ENCODE results near the gene RPE65. TPM values are rescaled to one million over a fixed set of nuclear protein-coding genes. Genes with fewer than 3 reads are reported as not detected.

Gene RPE65
- polyA plus RNA-seq, 3 donors = not detected

DNA sequence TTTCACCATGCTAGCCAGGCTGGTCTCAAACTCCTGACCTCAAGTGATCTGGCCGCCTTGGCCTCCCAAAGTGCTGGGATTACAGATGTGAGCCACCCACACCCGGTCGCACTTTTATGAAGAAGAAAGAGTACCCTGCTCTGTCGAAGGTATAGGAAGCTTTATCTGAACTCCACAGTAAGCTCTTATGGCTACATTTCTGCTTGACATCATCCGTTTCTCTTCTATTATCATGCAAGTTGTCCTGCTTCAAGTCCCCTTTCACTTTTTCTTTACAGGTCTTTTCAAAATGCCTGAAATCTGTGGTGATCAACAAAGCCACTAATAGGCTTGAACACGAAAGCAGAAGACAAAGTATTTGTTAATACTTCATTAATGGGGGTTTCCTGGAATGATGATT lies 4.0 kb downstream of the RPE65 start:
- no peaks in the 10 kb centered on the region for H3K27me3 ChIP-seq (ENCODE audit: control insufficient read depth in 2 of 2, insufficient read depth in 2 of 2, low read length in 2 of 2)
- H3K27ac ChIP-seq (ENCODE audit: low read depth in 1 of 2, low read length in 2 of 2) = no peak overlapping the region
- H3K4me1 ChIP-seq (ENCODE audit: control insufficient read depth in 1 of 2, insufficient read depth in 2 of 2, low read length in 2 of 2) = peaks cover 18 to 22% of the 10 kb centered on the region in 2 donors
- 97% methylated on average over 5 of the region's 6 CpGs for WGBS (ENCODE audit: insufficient coverage)
- no peak overlapping the region for H3K4me2 ChIP-seq (replicated peaks; ENCODE audit: extremely low read depth, low read length, poor library complexity, severe bottlenecking)
- peaks cover 0 to 2% (median 2%) of the 10 kb centered on the region in 3 donors for H3K27me3 Mint-ChIP-seq (ENCODE audit: low read depth in 3 of 3)
- no peak overlapping the region for H2AFZ ChIP-seq (ENCODE audit: insufficient read depth, low read depth, low read length, poor library complexity, severe bottlenecking)
- H3K4me3 ChIP-seq (replicated peaks in 1 of 3; ENCODE audit: low read depth in 2 of 3, low read length in 3 of 3) = no peak overlapping the region
- peaks cover 29% of the 10 kb centered on the region for H3K4me1 Mint-ChIP-seq
- H3K79me2 ChIP-seq (ENCODE audit: insufficient read depth, low read length) = no peaks in the 10 kb centered on the region
- TF ChIP-seq CTCF (IDR thresholded peaks at IDR 0.05) = no peak
- H3K36me3 Mint-ChIP-seq = no peaks in the 10 kb centered on the region
- peaks cover 0 to 4% (median 0%) of the 10 kb centered on the region in 7 donors for H3K9me3 Mint-ChIP-seq
- no peaks in the 10 kb centered on the region for H3K9me3 ChIP-seq (replicated peaks in 1 of 2; ENCODE audit: control insufficient read depth in 1 of 2, insufficient read depth in 1 of 2, low read length in 2 of 2)
- H3K27ac Mint-ChIP-seq = no peak overlapping the region
- intact Hi-C loops (cut with micrococcal nuclease) = loop anchor here in 1 of 2 donors (5.0 kb wide), 1 partner anchor 323 kb away; no protein-coding TSS in a partner anchor
- no peak for DNase-seq
- no peak overlapping the region for H3K4me3 Mint-ChIP-seq
- H3K9ac ChIP-seq (ENCODE audit: insufficient read depth, low read length, poor library complexity, severe bottlenecking) = no peak overlapping the region
- no peaks in the 10 kb centered on the region for H3K36me3 ChIP-seq (replicated peaks in 1 of 2; ENCODE audit: control insufficient read depth in 1 of 2, insufficient read depth in 2 of 2, low read length in 2 of 2)
- no peaks in the 10 kb centered on the region for H4K20me1 ChIP-seq (ENCODE audit: insufficient read depth, low read length)

DNA sequence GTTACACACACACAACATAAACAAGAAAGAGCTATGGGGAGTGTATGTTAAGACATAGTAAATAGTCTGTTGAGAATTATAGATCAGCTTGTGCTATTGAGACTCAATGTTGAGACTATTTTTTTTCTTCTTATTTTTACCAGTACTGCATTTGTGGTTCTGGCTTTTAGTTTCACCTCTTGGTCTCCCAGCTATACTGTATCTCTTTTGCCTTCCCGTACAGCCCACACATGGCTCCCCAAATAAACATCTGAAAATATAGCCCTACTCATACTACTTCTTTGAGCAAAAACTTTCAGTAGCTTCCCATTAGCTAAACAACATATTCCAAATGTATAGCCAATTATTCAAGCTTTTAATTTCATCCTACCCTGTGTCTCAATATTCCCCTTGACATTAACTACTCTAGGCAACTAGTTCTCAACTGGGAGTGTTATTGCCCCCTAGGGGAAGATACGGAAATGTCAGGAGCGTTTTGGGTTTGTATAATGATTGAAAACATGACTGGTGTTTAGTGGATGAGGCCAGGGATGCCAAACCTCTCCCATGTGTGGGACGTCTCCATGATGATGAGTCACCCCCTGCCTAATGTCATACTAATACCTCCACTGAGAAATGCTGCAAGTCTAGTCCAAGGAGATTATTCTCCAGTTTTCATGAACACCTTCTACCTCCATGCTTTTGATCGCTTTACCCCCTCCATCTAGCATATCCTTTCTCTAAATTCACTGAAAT lies 6.8 kb downstream of the RPE65 start:
- peaks cover 0 to 2% (median 2%) of the 10 kb centered on the region in 3 donors for H3K27me3 Mint-ChIP-seq (ENCODE audit: low read depth in 3 of 3)
- intact Hi-C loops (cut with micrococcal nuclease) = loop anchor here in 1 of 2 donors (2.0 kb wide), 1 partner anchor 324 kb away; no protein-coding TSS in a partner anchor
- WGBS (ENCODE audit: insufficient coverage) = 55% methylated on average over 3 of the region's 5 CpGs

More for the DNA sequence above, 6.8 kb downstream of the RPE65 start:
- no peak overlapping the region for H2AFZ ChIP-seq (ENCODE audit: insufficient read depth, low read depth, low read length, poor library complexity, severe bottlenecking)
- H3K4me1 ChIP-seq (ENCODE audit: control insufficient read depth in 1 of 2, insufficient read depth in 2 of 2, low read length in 2 of 2) = peaks cover 9 to 16% of the 10 kb centered on the region in 2 donors
- Mint-ChIP-seq H3K36me3 (no peaks in the 10 kb centered on the region), H3K4me3 (peak overlapping the region in 1 of 2 donors; percentile 59), H3K9me3 (peaks cover 0 to 1% (median 0%) of the 10 kb centered on the region in 7 donors), H3K4me1 (peaks cover 16% of the 10 kb centered on the region), H3K27ac (no peak overlapping the region)
- no peak overlapping the region for H3K27ac ChIP-seq (ENCODE audit: low read depth in 1 of 2, low read length in 2 of 2)
- H3K79me2 ChIP-seq (ENCODE audit: insufficient read depth, low read length) = no peaks in the 10 kb centered on the region
- DNase-seq = peak; percentile 30 to 71 (median 61)
- no peaks in the 10 kb centered on the region for H3K36me3 ChIP-seq (replicated peaks in 1 of 2; ENCODE audit: control insufficient read depth in 1 of 2, insufficient read depth in 2 of 2, low read length in 2 of 2)
- TF ChIP-seq CTCF (IDR thresholded peaks at IDR 0.05) = peak; percentile 88
- no peak overlapping the region for H3K4me2 ChIP-seq (replicated peaks; ENCODE audit: extremely low read depth, low read length, poor library complexity, severe bottlenecking)
- no peak overlapping the region for H3K9ac ChIP-seq (ENCODE audit: insufficient read depth, low read length, poor library complexity, severe bottlenecking)
- no peak overlapping the region for H3K4me3 ChIP-seq (replicated peaks in 1 of 3; ENCODE audit: low read depth in 2 of 3, low read length in 3 of 3)
- no peaks in the 10 kb centered on the region for H3K27me3 ChIP-seq (ENCODE audit: control insufficient read depth in 2 of 2, insufficient read depth in 2 of 2, low read length in 2 of 2)
- H3K9me3 ChIP-seq (replicated peaks in 1 of 2; ENCODE audit: control insufficient read depth in 1 of 2, insufficient read depth in 1 of 2, low read length in 2 of 2) = no peaks in the 10 kb centered on the region
- no peaks in the 10 kb centered on the region for H4K20me1 ChIP-seq (ENCODE audit: insufficient read depth, low read length)
